GM19099 (cell line): Measurements from ENCODE around the gene ROR2.

Experiments
- POLR2A ChIP-seq: IDR thresholded peaks from 3 replicates; pipeline ENCODE4 v1.6.1; 2011; ENCODE audit warnings: low read depth; ENCODE audit not compliant: insufficient read length; ENCODE audit errors: extremely low read depth

The ROR2 gene

DNA sequence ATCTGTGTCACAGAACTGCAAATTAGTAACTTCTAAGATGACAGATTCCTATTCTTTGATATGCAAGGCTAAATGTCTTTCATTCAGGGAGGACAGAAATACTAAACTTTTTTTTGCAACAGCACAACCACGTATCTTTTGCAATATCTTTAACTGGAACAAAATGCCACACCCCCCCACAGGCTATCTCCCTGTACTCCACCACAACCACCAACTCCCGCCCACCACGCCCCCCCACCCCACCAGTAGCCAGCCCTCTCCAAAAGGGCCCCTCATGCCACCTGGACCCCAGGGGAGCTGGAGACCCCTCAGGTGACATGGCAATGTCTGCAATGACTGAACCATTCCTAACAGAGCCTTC is 131.8 kb downstream of the ROR2 start:
- no peak for TF ChIP-seq POLR2A

DNA sequence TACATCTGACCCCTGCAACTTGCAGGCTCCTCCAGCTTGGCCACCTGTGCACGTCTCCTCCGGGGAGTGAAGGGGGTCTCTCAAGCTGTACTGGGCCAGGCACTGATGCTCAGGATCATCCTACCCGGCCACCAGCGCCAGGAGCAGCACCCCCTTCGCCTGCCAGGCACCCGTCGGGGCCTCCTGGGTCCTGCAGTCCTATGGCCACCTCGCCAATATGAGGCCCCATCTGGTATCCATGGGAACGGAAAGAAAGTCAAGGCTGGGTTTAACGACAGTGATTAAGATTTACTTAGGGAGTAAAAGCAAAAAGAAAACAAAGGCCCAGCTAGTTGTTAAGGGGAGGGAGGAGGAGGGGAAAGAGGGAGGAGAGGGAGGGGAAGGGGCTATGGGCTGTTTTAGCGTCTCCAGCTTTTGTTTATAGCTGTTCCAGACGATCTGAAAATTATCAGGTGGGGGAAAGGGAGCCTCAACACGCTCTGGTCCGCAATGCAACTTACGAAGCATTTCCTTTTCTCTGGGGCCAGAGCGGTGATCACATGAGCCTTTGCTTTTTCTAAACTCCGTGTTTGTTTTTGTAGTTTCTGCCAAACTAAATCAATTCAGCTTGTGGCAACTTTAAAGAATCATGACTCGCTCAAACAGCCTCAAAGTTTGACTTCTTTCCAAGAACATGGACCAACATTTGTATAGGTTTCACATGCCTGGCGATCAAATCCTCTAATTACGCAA is 132.4 kb downstream of the ROR2 start:
- TF ChIP-seq POLR2A: no peak

- TF ChIP-seq POLR2A: no peak
These were observed 132.9 kb downstream of the ROR2 start for GRCh38 chr9:91817106-91817492.

DNA sequence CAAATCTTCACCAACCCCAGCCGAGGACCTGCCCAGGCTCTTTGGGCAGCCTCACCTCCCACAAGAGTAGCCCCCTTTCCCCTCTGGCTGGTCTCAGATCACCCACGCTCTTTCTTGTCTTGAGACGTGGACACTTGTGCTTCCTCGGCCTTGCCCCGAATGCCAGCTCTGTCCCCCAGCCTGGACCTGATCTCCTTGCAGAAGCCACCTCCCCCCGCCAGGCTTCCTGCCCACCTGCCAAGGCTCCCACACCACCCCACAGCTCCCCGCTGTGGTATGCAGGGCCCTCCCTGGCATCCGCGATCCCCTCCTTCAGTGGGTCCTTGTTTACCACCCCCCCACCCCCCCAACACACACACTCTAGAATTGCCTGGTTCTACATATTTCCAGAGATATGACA is 133.7 kb downstream of the ROR2 start:
- TF ChIP-seq POLR2A: no peak

- no peak for TF ChIP-seq POLR2A
These were observed 134.1 kb downstream of the ROR2 start for GRCh38 chr9:91815896-91816295.

DNA sequence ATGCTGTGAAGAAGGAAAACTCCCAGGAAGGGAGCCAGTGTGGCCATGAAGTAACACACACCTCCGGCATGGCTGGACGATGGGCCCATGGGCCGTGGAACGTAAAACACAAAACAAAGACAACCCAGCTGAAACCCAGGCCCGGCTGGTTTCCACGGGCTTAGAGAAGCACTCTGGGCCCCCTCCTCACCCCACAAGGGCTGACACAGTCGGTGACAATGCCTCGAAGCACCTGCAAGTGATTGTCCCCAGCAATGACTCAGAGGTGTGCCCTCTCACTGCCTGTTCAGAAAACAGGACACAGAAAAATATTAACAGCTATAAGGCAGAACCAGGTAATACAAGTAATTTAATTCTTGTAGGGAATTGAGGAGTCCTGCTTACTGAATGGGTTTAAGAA is 135.3 kb downstream of the ROR2 start:
- TF ChIP-seq POLR2A: no peak

DNA sequence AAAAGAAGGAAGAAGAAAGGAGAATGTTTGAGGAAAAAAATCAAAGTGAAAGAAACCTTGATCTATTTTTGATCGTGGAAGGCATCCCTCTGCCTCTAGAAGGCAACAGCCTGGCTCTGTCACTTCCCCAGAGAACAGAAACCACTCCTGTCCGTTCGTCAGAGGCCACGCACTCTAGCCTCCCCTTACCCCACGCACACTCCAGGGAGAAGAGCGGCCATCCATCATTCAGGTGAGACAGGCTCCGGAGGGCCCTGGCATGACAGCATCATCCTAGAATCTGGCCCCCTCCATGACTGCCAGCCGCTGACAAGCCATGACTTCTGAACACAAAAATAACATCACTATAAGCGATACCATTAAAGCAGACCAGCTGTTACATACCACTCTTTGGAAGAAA is 135.8 kb downstream of the ROR2 start:
- no peak for TF ChIP-seq POLR2A

- no peak for TF ChIP-seq POLR2A
These were observed 136.7 kb downstream of the ROR2 start for GRCh38 chr9:91813176-91813795.

DNA sequence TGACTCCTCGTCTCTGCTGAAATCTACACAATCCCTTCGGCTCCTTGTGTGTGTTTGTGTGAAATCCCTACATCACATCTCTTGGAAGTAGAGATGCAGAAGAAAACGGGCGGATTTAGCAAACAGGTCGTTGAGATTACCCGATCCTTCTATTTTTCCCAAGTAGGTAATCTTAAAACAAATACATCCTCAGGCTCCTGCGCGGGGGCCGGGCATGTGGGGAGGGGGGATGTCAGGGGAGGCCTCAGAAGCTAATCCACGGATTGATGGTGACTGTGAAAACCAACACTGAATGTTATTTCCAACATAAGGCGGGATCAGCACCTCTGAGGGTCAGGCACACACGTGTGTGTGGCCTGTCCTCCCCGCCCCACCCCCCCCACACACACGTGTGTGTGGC is 137.8 kb downstream of the ROR2 start:
- no peak for TF ChIP-seq POLR2A

DNA sequence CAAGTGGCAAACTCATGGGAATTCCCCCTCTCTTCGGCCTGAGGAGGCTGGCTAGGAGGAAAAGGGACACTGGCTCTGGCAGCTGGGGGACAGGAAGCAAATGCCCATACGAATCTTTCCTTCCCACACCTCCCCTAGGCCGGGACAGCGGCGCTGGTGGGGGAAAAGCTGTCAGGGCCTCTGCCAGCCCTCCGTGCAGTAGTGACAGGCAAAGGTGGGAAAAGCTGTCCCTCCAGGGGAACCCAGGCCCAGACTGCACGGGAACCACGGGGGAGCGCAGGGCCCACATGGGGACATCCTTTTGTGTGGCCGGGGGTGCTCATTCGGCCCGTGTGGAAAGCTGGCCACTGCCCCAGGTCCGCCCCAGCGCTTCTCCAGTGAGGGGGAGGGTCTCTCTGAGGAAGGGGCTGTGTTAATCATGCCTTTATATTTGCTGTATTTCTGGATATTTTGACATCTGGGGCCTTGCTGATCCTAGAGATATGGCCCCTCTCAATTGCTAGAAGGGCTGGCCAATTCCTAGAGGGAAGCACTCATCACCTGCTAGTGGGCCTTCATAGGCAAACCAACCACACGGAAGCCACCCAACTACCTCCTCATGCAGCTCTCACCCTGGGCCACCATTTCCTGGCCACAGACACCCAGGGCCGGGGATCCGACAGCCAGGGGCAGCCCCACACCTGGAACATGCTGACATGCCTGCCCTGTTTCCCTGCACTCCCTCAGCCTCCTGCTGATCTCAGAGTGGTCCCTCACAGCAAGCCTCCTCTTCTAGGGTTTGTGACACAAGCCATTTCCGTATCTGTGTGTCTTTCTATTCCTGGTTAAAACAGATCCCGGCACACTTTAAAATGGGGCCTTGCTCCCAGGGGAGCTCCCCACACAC is 138.8 kb downstream of the ROR2 start:
- no peak for TF ChIP-seq POLR2A

DNA sequence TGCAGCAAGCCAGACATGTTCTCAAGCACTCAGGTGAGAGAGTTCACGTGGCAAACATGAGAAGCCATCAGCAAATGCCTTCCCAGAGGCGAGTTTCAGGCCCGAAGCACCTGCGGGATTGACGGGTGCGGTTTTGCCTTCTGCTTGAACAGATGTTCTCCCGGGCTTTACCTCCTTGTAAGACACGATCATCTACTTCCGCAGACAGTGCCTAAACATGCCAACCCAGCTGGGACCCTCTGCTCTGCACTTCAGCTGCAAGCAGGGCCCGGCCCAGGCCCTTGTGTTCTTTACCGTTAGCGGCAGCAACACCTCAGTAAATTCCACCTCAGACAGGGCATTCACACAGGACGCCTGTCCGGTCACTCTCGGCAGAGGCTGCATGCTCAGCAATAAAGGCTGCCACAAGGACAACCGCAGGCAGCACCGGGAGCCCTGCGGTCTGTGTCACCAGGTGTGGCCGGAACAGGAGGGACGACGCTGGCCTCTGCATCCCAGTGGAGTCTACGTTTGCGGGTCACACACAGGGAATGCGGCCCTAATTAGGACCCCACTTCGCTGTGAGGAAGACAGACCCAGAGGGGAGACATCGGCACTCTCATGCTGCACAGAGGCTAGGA is 139.6 kb downstream of the ROR2 start:
- no peak for TF ChIP-seq POLR2A

GRCh38 chr9:91809581-91810285 is 140.3 kb downstream of the ROR2 start:
- no peak for TF ChIP-seq POLR2A

GRCh38 chr9:91807643-91808246 is 142.3 kb downstream of the ROR2 start:
- TF ChIP-seq POLR2A: no peak

GRCh38 chr9:91805031-91805430 is 145.0 kb downstream of the ROR2 start:
- TF ChIP-seq POLR2A: no peak

DNA sequence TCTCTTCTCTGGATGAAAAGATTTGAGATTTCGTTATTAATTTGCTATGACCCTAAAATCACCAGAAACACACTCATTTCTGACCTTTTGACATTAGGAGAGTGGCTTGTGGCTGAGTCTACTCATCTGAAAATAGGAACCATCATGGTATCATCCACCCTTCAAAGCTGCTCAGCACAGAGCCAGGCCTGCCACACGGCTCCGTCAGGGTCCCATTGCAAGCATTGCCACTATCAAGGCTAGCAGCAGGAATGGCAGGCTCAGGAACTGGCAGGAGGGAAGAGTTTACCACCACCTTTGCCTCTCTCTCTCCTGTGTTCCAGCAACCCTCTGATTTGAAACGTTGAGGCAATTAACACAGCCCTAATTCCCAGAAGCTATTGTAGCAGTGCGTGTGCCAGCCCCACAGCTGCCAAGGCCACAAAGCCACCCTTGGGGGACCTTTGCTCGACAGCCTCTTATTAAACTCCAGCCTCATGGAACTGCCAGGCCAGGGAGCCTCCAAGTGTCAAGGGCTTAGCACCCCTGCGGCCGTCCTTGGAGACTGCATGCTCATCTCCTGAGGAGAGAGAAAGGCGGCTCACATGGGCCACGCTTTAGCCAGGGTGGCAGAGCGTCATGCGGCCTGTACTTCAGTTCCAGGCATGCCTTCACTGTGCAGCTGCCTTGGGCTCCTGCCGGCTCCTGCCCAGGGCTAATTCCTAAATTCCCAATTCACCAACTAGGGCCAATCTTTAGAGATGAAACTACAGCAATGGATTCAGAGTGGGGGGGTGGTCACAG is 145.9 kb downstream of the ROR2 start:
- TF ChIP-seq POLR2A: no peak
